GM12878 (cell line): ENCODE data around the gene MAPK8IP3. TPM values are rescaled to one million over a fixed set of nuclear protein-coding genes. Genes with fewer than 3 reads are reported as not detected.

ENCODE experiments used
- ATAC-seq: fragments of 200-7000 bp; cut with Tn5 transposase; 3 replicates; pipeline ENCODE4 v1.9.1; 2020; ENCODE audit warnings: mild to moderate bottlenecking, moderate library complexity
- BruUV-seq: library from RNA; stranded (reverse); fragments of 400-500 nt; replicated peaks from 2 replicates; lab custom pipeline; 2021; lab: Mats Ljungman, UMichigan
- CTCF ChIA-PET: fragments of 300-600 bp; sonication (Branson Sonifier 250); formaldehyde crosslinking; extraction: SDS; loops from one replicate; lab custom pipeline; 2021; ENCODE audit warnings: inconsistent platforms; lab: Yijun Ruan, JAX
- POLR2A ChIA-PET: fragments of 350-600 bp; formaldehyde crosslinking; extraction: SDS; loops from one replicate; lab custom pipeline; 2021; ENCODE audit warnings: inconsistent platforms; lab: Charles Lee
- RAD21 ChIA-PET: fragments of 300-600 bp; sonication (Branson Sonifier 250); formaldehyde crosslinking; loops from one replicate; lab custom pipeline; 2023; ENCODE audit warnings: antibody characterized with exemption; ENCODE audit not compliant: unreplicated experiment; lab: Charles Lee
- SMC1A ChIA-PET: fragments of 300-600 bp; sonication (Branson Sonifier 250); formaldehyde crosslinking; loops from one replicate; lab custom pipeline; 2023; ENCODE audit not compliant: unreplicated experiment, uncharacterized antibody; lab: Charles Lee
- DNase-seq: peaks from one replicate; pipeline ENCODE4 v3.0.0-alpha.2; 2011; ENCODE audit warnings: low read depth, low spot score
- FAIRE-seq: peaks from 3 replicates; lab custom pipeline; 2011; peaks lifted over from hg19 to GRCh38; lab: Jason Lieb, UNC
- H2AFZ ChIP-seq: 2 replicates; pipeline ENCODE4 v1.6.0; 2011; ENCODE audit warnings: low read depth, low read length, control low read depth; ENCODE audit not compliant: control insufficient read depth
- H3K27ac ChIP-seq: 2 replicates; pipeline ENCODE4 v1.5.1; 2011; ENCODE audit warnings: control low read depth; ENCODE audit not compliant: control insufficient read depth, insufficient read depth
- H3K27me3 ChIP-seq, 2 experiments: replicated peaks in 1 of 2; 2 replicates each; pipeline versions ENCODE4 v1.6.0 to v1.6.1; 2011; ENCODE audit warnings: low read length in 1 of 2; ENCODE audit not compliant: control insufficient read depth in 2 of 2, insufficient read depth in 2 of 2
- H3K36me3 ChIP-seq, 2 experiments: 2 replicates each; pipeline ENCODE4 v1.5.1; 2011; ENCODE audit warnings: low read length in 1 of 2; ENCODE audit not compliant: control insufficient read depth in 2 of 2, insufficient read depth in 2 of 2
- H3K4me1 ChIP-seq: 2 replicates; pipeline ENCODE4 v1.6.1; 2011; ENCODE audit warnings: mild to moderate bottlenecking, low read length, moderate library complexity, mixed read lengths; ENCODE audit not compliant: control insufficient read depth, insufficient read depth
- H3K4me2 ChIP-seq: 2 replicates; pipeline ENCODE4 v1.6.0; 2011; ENCODE audit warnings: control low read depth; ENCODE audit not compliant: control insufficient read depth, insufficient read depth
- H3K4me3 ChIP-seq: fragments of 200-600 bp; sonication (generic); 2 replicates; pipeline ENCODE4 v1.5.1; 2016
- H3K79me2 ChIP-seq: 2 replicates; pipeline ENCODE4 v1.6.0; 2011; ENCODE audit warnings: low read length; ENCODE audit not compliant: control insufficient read depth, insufficient read depth
- H3K9ac ChIP-seq: 2 replicates; pipeline ENCODE4 v1.8.0; 2011; ENCODE audit warnings: low read length, control low read depth, mixed read lengths; ENCODE audit not compliant: control insufficient read depth, insufficient read depth
- H3K9me3 ChIP-seq: replicated peaks from 3 replicates; pipeline ENCODE4 v1.5.1; 2011; ENCODE audit warnings: mild to moderate bottlenecking, low read length; ENCODE audit not compliant: control insufficient read depth, insufficient read depth
- H4K20me1 ChIP-seq: 2 replicates; pipeline ENCODE4 v1.6.0; 2011; ENCODE audit not compliant: control insufficient read depth, insufficient read depth
- CHD1 ChIP-seq: IDR thresholded peaks from 2 replicates; pipeline ENCODE4 v1.6.1; 2012; ENCODE audit warnings: low read depth, low read length, improper control_type of control experiment
- GABPA ChIP-seq: IDR thresholded peaks from 2 replicates; pipeline ENCODE4 v1.6.1; 2014; ENCODE audit warnings: antibody characterized with exemption, low read depth, mild to moderate bottlenecking, inconsistent platforms
- JUND ChIP-seq: IDR thresholded peaks from 2 replicates; pipeline ENCODE4 v1.6.1; 2012; ENCODE audit warnings: low read depth, mild to moderate bottlenecking, low read length, improper control_type of control experiment, moderate library complexity
- KLF5 ChIP-seq: fragments of 450-650 bp; IDR thresholded peaks from 2 replicates; pipeline ENCODE4 v1.6.1; 2014; ENCODE audit warnings: mild to moderate bottlenecking; ENCODE audit not compliant: partially characterized antibody
- LARP7 ChIP-seq: fragments of 450-650 bp; IDR thresholded peaks from 2 replicates; pipeline ENCODE4 v1.6.1; 2017; ENCODE audit warnings: mild to moderate bottlenecking
- NFYA ChIP-seq: IDR thresholded peaks from 2 replicates; pipeline ENCODE4 v1.6.1; 2011; ENCODE audit warnings: low read depth, mild to moderate bottlenecking, low read length, improper control_type of control experiment, borderline replicate concordance
- NR2C1 ChIP-seq: fragments of 450-650 bp; IDR thresholded peaks from 2 replicates; pipeline ENCODE4 v1.6.1; 2017; ENCODE audit warnings: antibody characterized with exemption, mild to moderate bottlenecking, moderate library complexity
- NR2F1 ChIP-seq: fragments of 450-650 bp; conservative IDR thresholded peaks from 2 replicates; pipeline ENCODE4 v1.6.1; 2017; ENCODE audit warnings: mild to moderate bottlenecking
- NRF1 ChIP-seq: conservative IDR thresholded peaks from 2 replicates; pipeline ENCODE4 v1.6.1; 2011; ENCODE audit warnings: mild to moderate bottlenecking, low read depth, low read length, improper control_type of control experiment
- POLR2AphosphoS2 ChIP-seq: IDR thresholded peaks from 2 replicates; pipeline ENCODE4 v1.6.1; 2011; ENCODE audit warnings: low read depth, mild to moderate bottlenecking, low read length, improper control_type of control experiment, moderate library complexity
- SPI1 ChIP-seq: IDR thresholded peaks from 2 replicates; pipeline ENCODE4 v1.6.1; 2011; ENCODE audit warnings: low read depth, mild to moderate bottlenecking, low read length, moderate library complexity, borderline replicate concordance; ENCODE audit not compliant: insufficient read depth
- SUZ12 ChIP-seq: fragments of 200-600 bp; sonication (generic); IDR thresholded peaks from one replicate; pipeline ENCODE4 v1.6.1; 2018; ENCODE audit warnings: antibody characterized with exemption, mild to moderate bottlenecking; ENCODE audit not compliant: unreplicated experiment
- TBL1XR1 ChIP-seq: IDR thresholded peaks from 2 replicates; pipeline ENCODE4 v1.6.1; 2012; ENCODE audit warnings: low read depth, low read length, improper control_type of control experiment
- YY1 ChIP-seq: IDR thresholded peaks from 2 replicates; pipeline ENCODE4 v1.6.1; 2011; ENCODE audit warnings: low read depth, mild to moderate bottlenecking, low read length
- ZNF24 ChIP-seq: fragments of 450-650 bp; IDR thresholded peaks from 2 replicates; pipeline ENCODE4 v1.6.1; 2017; ENCODE audit warnings: antibody characterized with exemption, mild to moderate bottlenecking
- WGBS: methylation state at CpG from one replicate; pipeline ENCODE4 v1.1.6; 2016; ENCODE audit warnings: low lambda C conversion rate; ENCODE audit not compliant: insufficient replicate concordance, insufficient coverage; ENCODE audit errors: missing lambda C conversion rate; 5-methylcytosine and 5-hydroxymethylcytosine counted together
- in situ Hi-C: fragments of 300-500 bp; cut with MboI; formaldehyde crosslinking; loops from 9 replicates; pipeline ENCODE4 v1.14.3; 2018; ENCODE audit warnings: mixed read lengths
- intact Hi-C: fragments of 100-400 bp; cut with micrococcal nuclease; formaldehyde crosslinking; loops from one replicate; pipeline ENCODE4 v1.14.2; 2022; ENCODE audit not compliant: unreplicated experiment
- polyA plus RNA-seq, 11 experiments: library from polyadenylated mRNA; depleted of rRNA in 4 of 11; unstranded in 6 of 11; stranded (reverse) in 5 of 11; fragments of >200 nt; fragmentation: Nextera tagmentation in 4 of 11; fragmentation: Illumina TruSeq in 1 of 11; extraction: Ambion mirVana in 4 of 11; extraction: Trizol in 1 of 11; gene quantifications; 1 replicate in 1 of 11; 2 replicates in 10 of 11; pipeline versions ENCODE4 v1.2.1 to v1.2.3, GENCODE V29; 2011 to 2016; ENCODE audit warnings: inconsistent platforms in 2 of 11, missing spikeins in 2 of 11, low read depth in 1 of 11
- total RNA-seq, 4 experiments: library from RNA; depleted of rRNA in 3 of 4; stranded (reverse); fragments of >200 nt in 3 of 4; fragmentation: Illumina TruSeq in 1 of 4; extraction: Trizol in 1 of 4; gene quantifications; 2 replicates each; pipeline versions ENCODE4 v1.2.1 to v1.2.3, GENCODE V29; 2013 to 2021
- TF ChIP-seq, protein P1 (sequence below): IDR thresholded peaks from 2 replicates; pipeline ENCODE4 v1.6.1; 2012; ENCODE audit warnings: improper control_type of control experiment, low read depth, low read length; ENCODE audit not compliant: insufficient replicate concordance
- TF ChIP-seq, protein P2 (sequence below): fragments of 450-650 bp; IDR thresholded peaks from 2 replicates; pipeline ENCODE4 v1.6.1; 2017; ENCODE audit warnings: low read depth, mild to moderate bottlenecking, moderate library complexity

MAPK8IP3 gene
- total and polyA plus RNA-seq, 10 of the 15 experiments (the other 5 are each of a cell fraction or from before 2014, with no cell fraction given): 0.06 to 67.9 (median 18.2) TPM

DNA sequence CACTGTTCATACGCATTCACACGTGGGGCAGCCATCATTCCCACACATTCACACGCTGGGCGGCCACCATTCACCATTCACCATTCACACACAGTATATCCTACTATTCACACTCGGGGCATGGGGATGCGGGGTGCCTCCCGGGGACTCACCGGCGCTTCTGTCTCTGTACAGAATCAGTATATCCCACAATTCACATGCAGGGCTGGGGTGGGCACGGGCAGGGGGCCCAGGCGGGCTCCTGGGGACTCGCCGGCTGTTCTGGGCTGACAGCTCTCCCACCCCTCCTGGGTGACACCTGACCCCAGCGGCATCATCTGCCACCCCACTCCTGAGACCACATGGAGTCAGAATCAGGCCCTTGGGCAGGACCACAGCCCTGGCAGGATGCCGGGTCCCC is 55.8 kb downstream of the MAPK8IP3 start:
- BruUV-seq: no TSS peak
- intact Hi-C loops (no loop called here), in situ Hi-C loops (no loop called here)
- H3K4me2 ChIP-seq: no peak overlapping the region
- H3K79me2 ChIP-seq: no peaks in the 10 kb centered on the region
- no peak overlapping the region for H3K9ac ChIP-seq
- peaks cover 0 to 17% of the 10 kb centered on the region in 2 experiments; a peak in 3 of 4 replicates for H3K36me3 ChIP-seq
- H3K4me1 ChIP-seq: no peaks in the 10 kb centered on the region
- no peak overlapping the region for H3K27ac ChIP-seq
- SMC1A ChIA-PET: no interaction called here
- TF ChIP-seq SPI1 (no peak), LARP7 (no peak), NR2C1 (no peak), TBL1XR1 (no peak), CHD1 (no peak), ZNF24 (no peak), POLR2AphosphoS2 (no peak), SUZ12 (no peak), GABPA (no peak), JUND (no peak), YY1 (no peak), NFYA (no peak), KLF5 (no peak), NRF1 (no peak), NR2F1 (no peak)
- TF ChIP-seq, protein P1, sequence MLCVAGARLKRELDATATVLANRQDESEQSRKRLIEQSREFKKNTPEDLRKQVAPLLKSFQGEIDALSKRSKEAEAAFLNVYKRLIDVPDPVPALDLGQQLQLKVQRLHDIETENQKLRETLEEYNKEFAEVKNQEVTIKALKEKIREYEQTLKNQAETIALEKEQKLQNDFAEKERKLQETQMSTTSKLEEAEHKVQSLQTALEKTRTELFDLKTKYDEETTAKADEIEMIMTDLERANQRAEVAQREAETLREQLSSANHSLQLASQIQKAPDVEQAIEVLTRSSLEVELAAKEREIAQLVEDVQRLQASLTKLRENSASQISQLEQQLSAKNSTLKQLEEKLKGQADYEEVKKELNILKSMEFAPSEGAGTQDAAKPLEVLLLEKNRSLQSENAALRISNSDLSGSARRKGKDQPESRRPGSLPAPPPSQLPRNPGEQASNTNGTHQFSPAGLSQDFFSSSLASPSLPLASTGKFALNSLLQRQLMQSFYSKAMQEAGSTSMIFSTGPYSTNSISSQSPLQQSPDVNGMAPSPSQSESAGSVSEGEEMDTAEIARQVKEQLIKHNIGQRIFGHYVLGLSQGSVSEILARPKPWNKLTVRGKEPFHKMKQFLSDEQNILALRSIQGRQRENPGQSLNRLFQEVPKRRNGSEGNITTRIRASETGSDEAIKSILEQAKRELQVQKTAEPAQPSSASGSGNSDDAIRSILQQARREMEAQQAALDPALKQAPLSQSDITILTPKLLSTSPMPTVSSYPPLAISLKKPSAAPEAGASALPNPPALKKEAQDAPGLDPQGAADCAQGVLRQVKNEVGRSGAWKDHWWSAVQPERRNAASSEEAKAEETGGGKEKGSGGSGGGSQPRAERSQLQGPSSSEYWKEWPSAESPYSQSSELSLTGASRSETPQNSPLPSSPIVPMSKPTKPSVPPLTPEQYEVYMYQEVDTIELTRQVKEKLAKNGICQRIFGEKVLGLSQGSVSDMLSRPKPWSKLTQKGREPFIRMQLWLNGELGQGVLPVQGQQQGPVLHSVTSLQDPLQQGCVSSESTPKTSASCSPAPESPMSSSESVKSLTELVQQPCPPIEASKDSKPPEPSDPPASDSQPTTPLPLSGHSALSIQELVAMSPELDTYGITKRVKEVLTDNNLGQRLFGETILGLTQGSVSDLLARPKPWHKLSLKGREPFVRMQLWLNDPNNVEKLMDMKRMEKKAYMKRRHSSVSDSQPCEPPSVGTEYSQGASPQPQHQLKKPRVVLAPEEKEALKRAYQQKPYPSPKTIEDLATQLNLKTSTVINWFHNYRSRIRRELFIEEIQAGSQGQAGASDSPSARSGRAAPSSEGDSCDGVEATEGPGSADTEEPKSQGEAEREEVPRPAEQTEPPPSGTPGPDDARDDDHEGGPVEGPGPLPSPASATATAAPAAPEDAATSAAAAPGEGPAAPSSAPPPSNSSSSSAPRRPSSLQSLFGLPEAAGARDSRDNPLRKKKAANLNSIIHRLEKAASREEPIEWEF: no peak
- TF ChIP-seq, protein P2, sequence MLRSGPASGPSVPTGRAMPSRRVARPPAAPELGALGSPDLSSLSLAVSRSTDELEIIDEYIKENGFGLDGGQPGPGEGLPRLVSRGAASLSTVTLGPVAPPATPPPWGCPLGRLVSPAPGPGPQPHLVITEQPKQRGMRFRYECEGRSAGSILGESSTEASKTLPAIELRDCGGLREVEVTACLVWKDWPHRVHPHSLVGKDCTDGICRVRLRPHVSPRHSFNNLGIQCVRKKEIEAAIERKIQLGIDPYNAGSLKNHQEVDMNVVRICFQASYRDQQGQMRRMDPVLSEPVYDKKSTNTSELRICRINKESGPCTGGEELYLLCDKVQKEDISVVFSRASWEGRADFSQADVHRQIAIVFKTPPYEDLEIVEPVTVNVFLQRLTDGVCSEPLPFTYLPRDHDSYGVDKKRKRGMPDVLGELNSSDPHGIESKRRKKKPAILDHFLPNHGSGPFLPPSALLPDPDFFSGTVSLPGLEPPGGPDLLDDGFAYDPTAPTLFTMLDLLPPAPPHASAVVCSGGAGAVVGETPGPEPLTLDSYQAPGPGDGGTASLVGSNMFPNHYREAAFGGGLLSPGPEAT: no peak
- 98% methylated on average over 15 of the region's 15 CpGs for WGBS
- H3K4me3 ChIP-seq: no peak overlapping the region
- H3K27me3 ChIP-seq: no peaks in the 10 kb centered on the region
- ATAC-seq: no peak
- no peaks in the 10 kb centered on the region for H4K20me1 ChIP-seq
- RAD21 ChIA-PET: no interaction called here
- no peaks in the 10 kb centered on the region for H3K9me3 ChIP-seq
- CTCF ChIA-PET: no interaction called here
- no peak for DNase-seq
- H2AFZ ChIP-seq: no peak overlapping the region
- POLR2A ChIA-PET: no interaction called here
- FAIRE-seq: no peak
